Measurements from ENCODE around the gene NANS.
A peak's percentile ranks its signal among the peaks of the same experiment; 100 is the strongest.
"Not testable (repeated sequence)": the region's sequence is repeated elsewhere in the genome, so short reads cannot be mapped to it uniquely, and the experiment has no call there.

NANS gene

DNA sequence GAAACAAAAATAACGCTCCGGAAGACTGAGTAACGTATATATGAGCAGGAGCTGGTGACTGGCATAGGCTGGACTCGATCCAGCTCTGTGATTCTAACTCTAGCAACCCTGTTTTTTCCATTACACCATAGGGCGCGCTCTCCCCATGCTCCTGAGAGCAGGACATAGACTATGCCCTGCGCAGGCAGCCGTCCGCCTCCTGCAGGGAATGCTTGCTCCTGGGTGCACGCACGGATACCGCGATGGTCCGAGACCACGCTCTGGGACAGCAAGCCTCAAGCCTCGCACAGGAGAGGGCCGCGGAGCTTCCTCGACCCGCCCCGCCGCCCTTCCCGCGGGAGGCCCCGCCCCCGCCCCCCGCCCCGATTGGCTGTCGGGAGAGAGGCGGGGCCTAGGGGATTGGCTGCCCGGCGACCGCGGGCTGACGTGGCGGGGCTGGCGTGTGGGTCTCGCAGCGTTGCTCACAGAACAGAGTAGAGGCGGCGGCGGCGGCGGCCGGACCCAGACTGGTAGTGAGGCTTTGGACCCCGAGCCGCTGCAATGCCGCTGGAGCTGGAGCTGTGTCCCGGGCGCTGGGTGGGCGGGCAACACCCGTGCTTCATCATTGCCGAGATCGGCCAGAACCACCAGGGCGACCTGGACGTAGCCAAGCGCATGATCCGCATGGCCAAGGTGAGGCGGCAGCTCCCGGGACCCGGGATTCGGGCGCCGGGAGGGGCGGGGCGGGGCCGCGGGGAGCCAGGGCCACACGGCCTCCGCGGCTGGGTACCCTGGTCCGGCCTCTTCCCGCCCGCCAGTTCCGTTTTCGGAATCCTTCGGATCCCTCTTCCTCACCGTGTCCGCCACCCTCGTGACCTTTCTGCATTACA is at the start of gene NANS:
Gene NANS, plus strand, starts transcription at position 464 of the 869 bp plus-strand sequence. Its CDS starts 77 bp downstream, at position 541.
- DNase-seq (ENCODE audit: low read depth, low spot score): peak; percentile 80

DNA sequence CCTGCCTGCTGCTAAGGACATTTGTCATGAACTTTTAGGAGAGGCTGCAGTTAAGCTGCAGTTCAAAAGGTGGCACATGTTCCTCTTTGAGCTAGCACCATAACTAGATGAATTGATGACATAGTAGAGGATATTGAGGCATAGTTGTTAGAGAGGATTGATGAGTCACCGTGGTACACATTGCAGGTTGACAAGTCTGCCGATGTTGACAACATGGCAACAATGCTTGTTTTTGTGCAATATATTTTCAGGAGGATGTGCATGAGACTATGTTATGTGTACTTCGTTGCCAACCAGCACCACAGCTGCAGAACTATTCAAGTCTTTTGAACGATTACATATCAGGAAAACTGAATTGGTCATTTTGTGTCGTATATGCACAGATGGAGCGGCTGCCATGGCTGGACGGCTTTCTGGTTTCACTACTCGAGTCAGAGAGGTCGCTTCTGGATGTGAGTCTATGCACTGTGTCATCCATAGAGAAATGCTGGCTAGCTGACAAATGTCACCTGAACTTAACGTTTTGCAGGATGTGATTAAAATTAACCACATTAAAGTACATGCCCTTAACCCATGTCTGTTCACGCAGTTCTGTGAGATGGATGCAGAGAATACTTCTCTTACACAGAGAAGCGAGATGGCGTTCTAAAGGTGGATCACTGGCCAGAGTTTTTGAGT is 49.1 kb upstream of the NANS start:
- no peak for DNase-seq (ENCODE audit: low read depth, low spot score)

DNA sequence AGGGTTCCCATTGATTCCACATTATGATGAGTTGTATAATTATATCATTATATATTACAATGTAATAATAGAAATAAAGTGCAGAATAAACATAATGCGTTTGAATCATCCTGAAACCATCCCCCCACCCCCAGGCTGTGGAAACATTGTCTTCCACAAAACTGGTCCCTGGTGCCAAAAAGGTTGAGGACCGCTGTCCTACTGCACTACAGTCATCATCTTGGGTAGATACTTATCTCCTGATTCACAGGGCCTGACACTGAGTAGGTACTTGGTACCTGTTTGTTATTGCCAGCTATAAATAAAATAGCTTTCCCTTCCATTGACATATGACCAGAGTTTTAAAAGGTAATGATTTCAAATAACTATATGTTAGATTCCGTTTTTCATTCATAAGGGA is 47.8 kb upstream of the NANS start:
- DNase-seq (ENCODE audit: low read depth, low spot score): no peak

- DNase-seq (ENCODE audit: low read depth, low spot score): no peak
Observed at GRCh38 chr9:98009437-98009836, 47.1 kb upstream of the NANS start.

DNA sequence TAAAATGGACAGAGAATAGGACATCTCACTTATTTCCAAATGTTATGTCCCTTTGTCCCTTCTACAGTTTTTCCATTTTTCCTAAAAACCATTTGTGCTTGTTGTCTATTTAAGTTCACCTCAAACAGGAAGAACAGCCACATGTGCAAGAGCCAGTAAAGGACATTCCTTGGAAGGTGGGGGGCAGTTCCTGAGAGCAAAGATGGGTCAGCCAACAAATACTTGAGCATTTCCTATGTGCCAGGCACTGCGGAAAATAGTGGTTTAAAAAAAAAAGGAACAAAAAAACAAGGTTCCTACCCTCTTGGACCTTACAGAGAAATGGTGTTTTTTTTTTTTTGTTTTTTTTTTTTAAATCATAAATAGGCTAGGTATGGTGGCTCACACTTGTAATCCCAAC is 46.6 kb upstream of the NANS start:
- peak; percentile 63 for DNase-seq (ENCODE audit: low read depth, low spot score)

GRCh38 chr9:98010445-98010844 is 46.1 kb upstream of the NANS start:
- no peak for DNase-seq (ENCODE audit: low read depth, low spot score)

DNA sequence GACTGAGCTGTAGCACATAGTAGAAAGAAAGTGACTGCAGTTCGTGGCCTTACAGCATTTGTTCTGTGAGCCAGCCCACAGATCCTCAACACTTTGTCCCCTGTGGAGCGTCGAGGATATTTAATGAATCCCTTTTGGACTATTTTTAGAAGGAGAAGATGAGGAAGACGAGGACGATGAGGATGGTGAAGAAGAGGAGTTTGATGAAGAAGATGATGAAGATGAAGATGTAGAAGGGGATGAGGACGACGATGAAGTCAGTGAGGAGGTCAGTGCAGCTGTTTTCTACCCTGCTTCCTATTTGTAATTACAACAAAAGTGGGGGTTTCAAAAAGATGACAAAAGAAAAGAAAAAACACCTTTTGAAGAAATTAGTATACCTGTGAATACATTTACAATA is 45.4 kb upstream of the NANS start:
- DNase-seq (ENCODE audit: low read depth, low spot score): no peak

DNA sequence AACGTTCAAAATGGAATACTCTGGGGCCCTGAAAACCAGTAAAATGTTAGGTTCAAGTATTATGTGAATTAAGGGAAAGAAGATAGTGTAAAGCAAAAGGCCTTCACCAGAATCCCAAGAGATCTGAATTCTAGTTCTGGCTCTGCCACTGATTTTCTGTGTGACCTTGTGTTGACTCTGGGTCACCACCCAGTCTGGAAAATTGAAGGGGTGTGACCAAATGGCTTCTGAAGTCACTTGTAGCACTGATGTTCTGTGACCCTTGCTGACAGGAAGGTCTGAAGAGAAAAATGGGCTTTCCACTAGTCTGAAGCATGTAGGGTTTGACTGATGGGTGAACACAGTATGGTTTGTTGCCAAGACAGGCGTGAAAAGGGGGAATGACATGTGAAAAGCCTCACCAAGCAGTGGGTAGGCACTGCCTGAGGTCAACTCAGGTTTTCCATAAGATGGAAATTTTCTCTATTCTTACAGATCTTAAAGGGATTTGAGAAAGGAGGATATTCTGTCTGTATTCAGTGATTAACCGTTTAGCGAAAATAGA is 40.3 kb upstream of the NANS start:
- no peak for DNase-seq (ENCODE audit: low read depth, low spot score)

GRCh38 chr9:98017306-98017705 is 39.2 kb upstream of the NANS start:
- DNase-seq (ENCODE audit: low read depth, low spot score): no peak

GRCh38 chr9:98018347-98018746 is 38.2 kb upstream of the NANS start:
- DNase-seq (ENCODE audit: low read depth, low spot score): no peak

DNA sequence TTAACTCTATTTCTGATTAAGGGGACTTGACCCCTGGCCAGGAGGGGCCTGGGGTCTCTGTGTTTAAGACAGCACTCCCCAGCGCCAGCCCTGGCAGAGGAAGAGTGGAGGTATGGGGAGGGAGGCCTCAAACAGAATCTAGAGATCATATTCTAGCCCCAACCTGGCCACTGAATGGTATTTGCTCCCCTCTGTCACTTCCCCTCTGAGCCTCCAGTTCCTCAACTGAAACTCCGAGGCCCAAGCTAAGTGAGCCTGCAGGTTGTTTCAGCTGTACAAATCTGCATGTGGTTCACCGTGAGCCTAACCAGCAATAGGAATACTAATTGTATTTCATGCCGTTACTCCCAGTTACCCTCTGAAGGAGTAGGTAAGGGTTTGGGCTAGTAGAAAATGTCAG is 37.4 kb upstream of the NANS start:
- no peak for DNase-seq (ENCODE audit: low read depth, low spot score)

DNA sequence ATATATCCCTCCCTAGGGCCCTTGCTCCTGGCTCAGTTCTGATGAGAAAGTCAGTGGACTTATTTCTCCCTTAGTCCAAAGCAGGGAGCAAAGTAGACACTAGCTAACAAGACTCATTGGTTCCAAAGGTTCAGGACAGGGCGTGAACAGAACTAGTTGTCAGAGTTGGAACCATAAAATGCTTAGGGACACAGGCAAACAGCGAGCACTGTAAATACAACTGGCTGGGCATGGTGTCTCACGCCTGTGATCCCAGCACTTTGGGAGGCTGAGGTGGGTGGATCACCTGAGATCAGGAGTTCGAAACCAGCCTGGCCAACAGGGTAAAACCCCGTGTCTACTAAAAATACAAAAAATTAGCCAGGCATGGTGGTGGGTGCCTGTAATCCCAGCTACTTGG is 36.7 kb upstream of the NANS start:
- DNase-seq (ENCODE audit: low read depth, low spot score): not testable (repeated sequence)

- no peak for DNase-seq (ENCODE audit: low read depth, low spot score)
Observed at GRCh38 chr9:98020476-98021145, 35.9 kb upstream of the NANS start.

DNA sequence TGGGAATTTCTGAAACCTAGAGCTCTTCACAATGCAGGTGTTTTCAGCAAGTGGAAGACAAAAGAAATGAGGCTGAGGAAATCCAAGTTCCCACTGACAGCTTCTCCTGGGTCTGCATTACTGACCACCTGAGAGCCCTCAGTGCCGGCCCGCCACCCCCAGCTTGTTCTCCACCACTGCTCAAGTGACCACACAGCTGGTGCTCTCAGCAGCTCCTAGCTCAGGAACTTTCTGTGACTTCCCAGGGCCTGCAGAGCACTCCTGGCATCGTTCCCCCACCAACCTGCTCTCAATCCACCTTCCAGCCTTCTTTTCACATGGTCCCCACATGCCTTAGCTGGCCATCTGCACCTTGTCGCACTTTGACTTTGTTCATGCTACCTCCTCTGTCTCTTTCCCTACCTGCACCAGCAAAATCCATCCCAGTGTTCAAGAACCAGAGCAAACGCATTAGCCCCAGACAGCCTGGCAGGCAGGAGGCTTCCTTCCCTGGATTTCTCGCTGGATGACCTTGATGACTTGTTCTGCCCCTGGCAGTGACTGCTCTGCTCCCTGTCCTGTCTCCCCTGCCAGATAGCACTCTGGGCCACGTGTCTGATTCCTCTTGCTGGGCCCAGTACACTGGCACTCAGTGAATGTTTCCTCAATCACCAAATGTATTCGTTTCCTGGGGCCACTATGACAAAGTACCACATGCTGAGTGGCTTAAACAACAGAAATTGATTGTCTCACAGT is 35.1 kb upstream of the NANS start:
- DNase-seq (ENCODE audit: low read depth, low spot score): no peak

GRCh38 chr9:98022447-98022846 is 34.1 kb upstream of the NANS start:
- DNase-seq (ENCODE audit: low read depth, low spot score): no peak

- DNase-seq (ENCODE audit: low read depth, low spot score): no peak
Observed at GRCh38 chr9:98024702-98025101, 31.8 kb upstream of the NANS start.

DNA sequence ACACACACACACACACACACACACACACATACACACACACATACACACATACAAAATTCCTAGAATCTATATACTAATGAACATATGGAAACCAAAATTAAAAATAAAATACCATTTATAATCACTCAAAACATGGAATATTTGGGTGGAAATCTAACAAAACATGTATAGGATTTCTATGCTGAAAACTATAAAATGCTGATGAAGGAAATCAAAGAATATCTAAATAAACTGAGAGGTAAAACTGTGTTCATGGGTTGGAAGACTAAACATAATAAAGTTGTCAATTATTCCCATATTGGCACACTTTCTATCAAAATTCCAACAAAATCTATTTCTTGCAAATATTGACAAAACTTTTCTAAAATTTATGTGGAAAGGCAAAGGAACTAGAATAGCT is 25.4 kb upstream of the NANS start:
- no peak for DNase-seq (ENCODE audit: low read depth, low spot score)

- DNase-seq (ENCODE audit: low read depth, low spot score): no peak
Observed at GRCh38 chr9:98031935-98032334, 24.6 kb upstream of the NANS start.

- peak; percentile 44 for DNase-seq (ENCODE audit: low read depth, low spot score)
Observed at GRCh38 chr9:98034593-98035546, 21.7 kb upstream of the NANS start.

- no peak for DNase-seq (ENCODE audit: low read depth, low spot score)
Observed at GRCh38 chr9:98037357-98037756, 19.2 kb upstream of the NANS start.

Measured in smooth muscle cell of the brain vasculature (primary cell).